Measurements from ENCODE around the gene GNL1.
A peak's percentile ranks its signal among the peaks of the same experiment; 100 is the strongest.

GNL1 gene

GRCh38 chr6:30547454-30547853 lies 8.8 kb downstream of the GNL1 start:
- TF ChIP-seq CTCF (IDR thresholded peaks at IDR 0.05; ENCODE audit: control insufficient read depth, extremely low read depth, insufficient read depth), result no peak
- no peak for DNase-seq (ENCODE audit: low read depth)
- no peak overlapping the region for H3K4me3 ChIP-seq (ENCODE audit: low read depth, low read length)

GRCh38 chr6:30544666-30545272 lies 11.5 kb downstream of the GNL1 start:
- peak; percentile 68 for TF ChIP-seq CTCF (IDR thresholded peaks at IDR 0.05; ENCODE audit: control insufficient read depth, extremely low read depth, insufficient read depth)
- H3K4me3 ChIP-seq (ENCODE audit: low read depth, low read length), result no peak overlapping the region
- no peak for DNase-seq (ENCODE audit: low read depth)

- no peak overlapping the region for H3K4me3 ChIP-seq (ENCODE audit: low read depth, low read length)
- no peak for TF ChIP-seq CTCF (IDR thresholded peaks at IDR 0.05; ENCODE audit: control insufficient read depth, extremely low read depth, insufficient read depth)
- DNase-seq (ENCODE audit: low read depth), result no peak
Measured at GRCh38 chr6:30543821-30544220, 12.5 kb downstream of the GNL1 start.

GRCh38 chr6:30542915-30543314 lies 13.4 kb downstream of the GNL1 start:
- no peak for DNase-seq (ENCODE audit: low read depth)
- no peak for TF ChIP-seq CTCF (IDR thresholded peaks at IDR 0.05; ENCODE audit: control insufficient read depth, extremely low read depth, insufficient read depth)
- no peak overlapping the region for H3K4me3 ChIP-seq (ENCODE audit: low read depth, low read length)

GRCh38 chr6:30542404-30542725 lies 13.9 kb downstream of the GNL1 start:
- TF ChIP-seq CTCF (IDR thresholded peaks at IDR 0.05; ENCODE audit: control insufficient read depth, extremely low read depth, insufficient read depth), result no peak
- DNase-seq (ENCODE audit: low read depth), result no peak
- no peak overlapping the region for H3K4me3 ChIP-seq (ENCODE audit: low read depth, low read length)

GRCh38 chr6:30541515-30542403 lies 14.5 kb downstream of the GNL1 start:
- TF ChIP-seq CTCF (IDR thresholded peaks at IDR 0.05; ENCODE audit: control insufficient read depth, extremely low read depth, insufficient read depth), result peak; percentile 95
- peak overlapping the region; percentile 3 for H3K4me3 ChIP-seq (ENCODE audit: low read depth, low read length)
- peak; percentile 59 for DNase-seq (ENCODE audit: low read depth)

Measured in LNCaP clone FGC (cell line).